GM23248 (cell line): ENCODE results near the gene PCBP1. TPM values are rescaled to one million over a fixed set of nuclear protein-coding genes. Genes with fewer than 3 reads are reported as not detected.

Source experiments
- DNase-seq: peaks from one replicate; pipeline ENCODE4 v3.0.0-alpha.2; 2015
- H2AFZ ChIP-seq: fragments of 200-600 bp; sonication (generic); 2 replicates; pipeline ENCODE4 v1.6.1; 2016; ENCODE audit warnings: antibody characterized with exemption
- H3F3A ChIP-seq: fragments of 200-600 bp; sonication (generic); 2 replicates; pipeline ENCODE4 v1.6.1; 2016; ENCODE audit warnings: mild to moderate bottlenecking, antibody characterized with exemption, mixed run types; ENCODE audit not compliant: insufficient read depth
- H3K27ac ChIP-seq: fragments of 200-600 bp; sonication (generic); 2 replicates; pipeline ENCODE4 v1.5.1; 2016; ENCODE audit warnings: mild to moderate bottlenecking
- H3K27me3 ChIP-seq: fragments of 200-600 bp; sonication (generic); replicated peaks from 2 replicates; pipeline ENCODE4 v1.6.1; 2016; ENCODE audit warnings: mild to moderate bottlenecking; ENCODE audit not compliant: insufficient read depth
- H3K36me3 ChIP-seq: fragments of 200-600 bp; sonication (generic); 2 replicates; pipeline ENCODE4 v1.6.1; 2016; ENCODE audit warnings: low read depth, mild to moderate bottlenecking
- H3K4me1 ChIP-seq: fragments of 200-600 bp; sonication (generic); 2 replicates; pipeline ENCODE4 v1.6.1; 2016; ENCODE audit warnings: mild to moderate bottlenecking; ENCODE audit not compliant: insufficient read depth
- H3K4me2 ChIP-seq: fragments of 200-600 bp; sonication (generic); one replicate; pipeline ENCODE4 v1.6.1; 2016; ENCODE audit warnings: mild to moderate bottlenecking; ENCODE audit not compliant: unreplicated experiment
- H3K4me3 ChIP-seq: fragments of 200-600 bp; sonication (generic); 2 replicates; pipeline ENCODE4 v1.5.1; 2016; ENCODE audit warnings: mild to moderate bottlenecking
- H3K79me2 ChIP-seq: fragments of 200-600 bp; sonication (generic); 2 replicates; pipeline ENCODE4 v1.6.1; 2016; ENCODE audit warnings: mild to moderate bottlenecking; ENCODE audit not compliant: insufficient read depth
- H3K9ac ChIP-seq: fragments of 200-600 bp; sonication (generic); 2 replicates; pipeline ENCODE4 v1.6.1; 2016; ENCODE audit warnings: mild to moderate bottlenecking
- H3K9me2 ChIP-seq: fragments of 200-600 bp; sonication (generic); 2 replicates; pipeline ENCODE4 v1.6.1; 2016; ENCODE audit warnings: mixed run types, mild to moderate bottlenecking, moderate library complexity; ENCODE audit not compliant: insufficient read depth
- H3K9me3 ChIP-seq: fragments of 200-600 bp; sonication (generic); one replicate; pipeline ENCODE4 v1.6.1; 2017; ENCODE audit warnings: low read depth
- H4K20me1 ChIP-seq: fragments of 200-600 bp; sonication (generic); 2 replicates; pipeline ENCODE4 v1.6.0; 2016; ENCODE audit not compliant: insufficient read depth
- EZH2 ChIP-seq: fragments of 200-600 bp; sonication (generic); IDR thresholded peaks from 2 replicates; pipeline ENCODE4 v1.6.1; 2018; ENCODE audit warnings: antibody characterized with exemption, mild to moderate bottlenecking; ENCODE audit not compliant: insufficient read depth, poor library complexity, severe bottlenecking
- EZH2phosphoT487 ChIP-seq: fragments of 200-600 bp; sonication (generic); IDR thresholded peaks from 2 replicates; pipeline ENCODE4 v1.6.1; 2018; ENCODE audit warnings: antibody characterized with exemption, moderate library complexity, mild to moderate bottlenecking, low read depth; ENCODE audit not compliant: insufficient read depth
- WGBS, 2 experiments: methylation state at CpG; one replicate each; pipeline ENCODE4 v1.1.6; 2015 to 2017; ENCODE audit warnings: low lambda C conversion rate in 2 of 2, low coverage in 1 of 2; ENCODE audit errors: missing lambda C conversion rate in 2 of 2; 5-methylcytosine and 5-hydroxymethylcytosine counted together
- in situ Hi-C: fragments of 300-500 bp; cut with MboI; formaldehyde crosslinking; loops from 2 replicates; pipeline ENCODE4 v1.15.0; 2020
- polyA plus RNA-seq: library from polyadenylated mRNA; unstranded; fragments of >200 nt; fragmentation: Nextera tagmentation; extraction: Ambion mirVana; gene quantifications from 2 replicates; pipeline ENCODE4 v1.2.1, GENCODE V29; 2016
- total RNA-seq: library from RNA; depleted of rRNA; stranded (reverse); fragments of >200 nt; shearing (Covaris generic); gene quantifications from 2 replicates; pipeline ENCODE4 v1.2.3, GENCODE V29; 2014

The PCBP1 gene
- total and polyA plus RNA-seq, 2 experiments from 2014 or later: 29.8 to 167 TPM

- no peaks in the 10 kb centered on the region for H3K9me2 ChIP-seq
- no peak overlapping the region for H3K27ac ChIP-seq
- no peaks in the 10 kb centered on the region for H4K20me1 ChIP-seq
- no peaks in the 10 kb centered on the region for H3K4me1 ChIP-seq
- H3K36me3 ChIP-seq: 0 out of 2 replicates have a peak, but pooled peaks cover 10% of the 10 kb centered on the region
- no peak for DNase-seq
- no peak overlapping the region for H3K4me3 ChIP-seq
- H3F3A ChIP-seq: no peaks in the 10 kb centered on the region
- no peaks in the 10 kb centered on the region for H3K9me3 ChIP-seq
- H3K27me3 ChIP-seq: no peaks in the 10 kb centered on the region
- no peak overlapping the region for H2AFZ ChIP-seq
- in situ Hi-C loops: no loop called here
- no peak overlapping the region for H3K4me2 ChIP-seq
- H3K79me2 ChIP-seq: no peaks in the 10 kb centered on the region
- no peak overlapping the region for H3K9ac ChIP-seq
- TF ChIP-seq EZH2 (no peak), EZH2phosphoT487 (no peak)
- whole genome bisulfite sequencing, 2 experiments: 85 to 89% methylated on average over 2 of the region's 2 CpGs
Observed at GRCh38 chr2:70061317-70061716, 26.0 kb upstream of the PCBP1 start.

GRCh38 chr2:70062270-70062669 is 25.0 kb upstream of the PCBP1 start:
- WGBS, 2 experiments: 100% methylated on average over 2 of the region's 2 CpGs

GRCh38 chr2:70068119-70068518 is 19.2 kb upstream of the PCBP1 start:
- H3K27ac ChIP-seq: peak overlapping the region; percentile 25; the same call in 1 of the 2 replicates
- H3K27me3 ChIP-seq: no peaks in the 10 kb centered on the region
- no peak overlapping the region for H3K4me3 ChIP-seq
- in situ Hi-C loops: loop anchor here (5.0 kb wide), 1 partner anchor 151 kb away; the partner anchor contains the start of gene MXD1
- no peak for TF ChIP-seq EZH2
- TF ChIP-seq EZH2phosphoT487: no peak
- peaks cover 13% of the 10 kb centered on the region for H3K4me1 ChIP-seq
- DNase-seq: peak; percentile 38
- no peaks in the 10 kb centered on the region for H3K9me3 ChIP-seq
- peaks cover 31% of the 10 kb centered on the region for H3F3A ChIP-seq
- H3K9me2 ChIP-seq: no peaks in the 10 kb centered on the region
- no peak overlapping the region for H3K4me2 ChIP-seq
- H4K20me1 ChIP-seq: no peaks in the 10 kb centered on the region
- peak overlapping the region; percentile 2; the same call in 1 of the 2 replicates for H2AFZ ChIP-seq
- no peak overlapping the region for H3K9ac ChIP-seq
- 64 to 73% methylated on average over 3 of the region's 3 CpGs for WGBS, 2 experiments
- H3K79me2 ChIP-seq: no peaks in the 10 kb centered on the region
- 0 out of 2 replicates have a peak, but pooled peaks cover 8% of the 10 kb centered on the region for H3K36me3 ChIP-seq

More at GRCh38 chr2:70062270-70062669, 25.0 kb upstream of the PCBP1 start:
- H3K9ac ChIP-seq: no peak overlapping the region
- no peak overlapping the region for H3K4me3 ChIP-seq
- H3K27ac ChIP-seq: no peak overlapping the region
- H3F3A ChIP-seq: no peaks in the 10 kb centered on the region
- in situ Hi-C loops: no loop called here
- TF ChIP-seq EZH2 (no peak), EZH2phosphoT487 (no peak)
- no peaks in the 10 kb centered on the region for H3K4me1 ChIP-seq
- H3K9me2 ChIP-seq: no peaks in the 10 kb centered on the region
- no peak for DNase-seq
- no peak overlapping the region for H2AFZ ChIP-seq
- H4K20me1 ChIP-seq: no peaks in the 10 kb centered on the region
- no peak overlapping the region for H3K4me2 ChIP-seq
- H3K36me3 ChIP-seq: 0 out of 2 replicates have a peak, but pooled peaks cover 10% of the 10 kb centered on the region
- no peaks in the 10 kb centered on the region for H3K9me3 ChIP-seq
- H3K27me3 ChIP-seq: no peaks in the 10 kb centered on the region
- no peaks in the 10 kb centered on the region for H3K79me2 ChIP-seq

GRCh38 chr2:70069049-70069448 is 18.2 kb upstream of the PCBP1 start:
- no peaks in the 10 kb centered on the region for H3K9me3 ChIP-seq
- no peak overlapping the region for H2AFZ ChIP-seq
- no peak overlapping the region for H3K4me3 ChIP-seq
- peaks cover 13% of the 10 kb centered on the region for H3K4me1 ChIP-seq
- peak; percentile 74 for DNase-seq
- TF ChIP-seq EZH2: no peak
- no peak for TF ChIP-seq EZH2phosphoT487
- no peaks in the 10 kb centered on the region for H3K79me2 ChIP-seq
- peak overlapping the region; percentile 58 for H3K27ac ChIP-seq
- no peaks in the 10 kb centered on the region for H3K9me2 ChIP-seq
- peaks cover 35% of the 10 kb centered on the region for H3F3A ChIP-seq
- H3K9ac ChIP-seq: no peak overlapping the region
- WGBS, 2 experiments: 84 to 91% methylated on average over 3 of the region's 3 CpGs
- no peaks in the 10 kb centered on the region for H4K20me1 ChIP-seq
- H3K4me2 ChIP-seq: no peak overlapping the region
- H3K36me3 ChIP-seq: 0 out of 2 replicates have a peak, but pooled peaks cover 5% of the 10 kb centered on the region
- H3K27me3 ChIP-seq: no peaks in the 10 kb centered on the region
- in situ Hi-C loops: loop anchor here (5.0 kb wide), 1 partner anchor 152 kb away; the partner anchor contains the start of gene MXD1
